Kidney (tissue), 14 donors: ENCODE results near the gene LGR6. TPM values are rescaled to one million over a fixed set of nuclear protein-coding genes. Genes with fewer than 3 reads are reported as not detected.

Experiments used
- DNase-seq, 5 donors: peaks; one replicate each; pipeline ENCODE4 v3.0.0-alpha.2; 2013 to 2020
- FAIRE-seq: peaks from 2 replicates; lab custom pipeline; 2012; peaks lifted over from hg19 to GRCh38; lab: Jason Lieb, UNC
- H3K27ac ChIP-seq, 2 donors: one replicate each; pipeline ENCODE4 v1.7.0; 2013; ENCODE audit warnings: low read depth in 2 of 2, low read length in 2 of 2, inconsistent platforms in 1 of 2
- H3K27me3 ChIP-seq: one replicate; pipeline ENCODE4 v1.7.1; 2013; ENCODE audit warnings: low read length, inconsistent platforms; ENCODE audit not compliant: control insufficient read depth, insufficient read depth
- H3K36me3 ChIP-seq, 3 donors: one replicate each; pipeline versions ENCODE4 v1.7.0 to v1.7.1; 2013; ENCODE audit warnings: low read length in 3 of 3, control low read depth in 1 of 3, inconsistent platforms in 1 of 3; ENCODE audit not compliant: insufficient read depth in 3 of 3, control insufficient read depth in 2 of 3
- H3K4me1 ChIP-seq, 3 donors: one replicate each; pipeline versions ENCODE4 v1.7.0 to v1.7.1; 2013; ENCODE audit warnings: low read length in 3 of 3, inconsistent platforms in 1 of 3, low read depth in 1 of 3; ENCODE audit not compliant: control insufficient read depth in 2 of 3, insufficient read depth in 2 of 3
- H3K4me3 ChIP-seq, 3 donors: one replicate each; pipeline versions ENCODE4 v1.7.0 to v1.8.1; 2013; ENCODE audit warnings: low read length in 3 of 3, control low read depth in 1 of 3, inconsistent platforms in 1 of 3
- H3K9ac ChIP-seq, 3 donors: one replicate each; pipeline versions ENCODE4 v1.7.0 to v1.7.1; 2013; ENCODE audit warnings: low read length in 3 of 3, control low read depth in 1 of 3, inconsistent platforms in 1 of 3
- H3K9me3 ChIP-seq, 3 donors: one replicate each; pipeline versions ENCODE4 v1.7.0 to v1.7.1; 2013; ENCODE audit warnings: low read length in 3 of 3, control low read depth in 1 of 3, inconsistent platforms in 1 of 3; ENCODE audit not compliant: control insufficient read depth in 2 of 3, insufficient read depth in 1 of 3
- CTCF ChIP-seq: IDR thresholded peaks from 3 replicates; pipeline ENCODE4 v1.5.1; 2012; ENCODE audit warnings: mild to moderate bottlenecking, moderate library complexity, borderline replicate concordance; ENCODE audit not compliant: insufficient read depth; ENCODE audit errors: extremely low read depth
- intact Hi-C: fragments of 100-400 bp; cut with DNase I; formaldehyde crosslinking; loops from one replicate; pipeline ENCODE4 v1.11.1; 2022
- polyA plus RNA-seq: library from polyadenylated mRNA; stranded (reverse); fragments of 350-450 nt; fragmentation: Illumina TruSeq; extraction: RNeasy Lipid Tissue Mini Kit (QIAGEN cat#74804); gene quantifications from one replicate; pipeline ENCODE4 v1.2.3, GENCODE V29; 2014; ENCODE audit warnings: low read depth, low replicate concordance; ENCODE audit not compliant: insufficient read depth
- total RNA-seq: library from RNA; stranded (reverse); fragmentation: NEBNext Ultra II Directional; extraction: Animal tissue kit (Norgen Biotek cat#: 25700); gene quantifications from one replicate; pipeline ENCODE4 v1.2.1, GENCODE V29; 2021
- donor health status: control.
- donor health status: control.
- donor health status: control.
- donor health status: control.
- donor health status: control.
- donor health status: DM: yes; HTN: yes; CAD: no.
- donor health status: Normal renal cell carcinoma (clear cell type).

The LGR6 gene
- total and polyA plus RNA-seq, 2 donors from 2014 or later, result 1.8 to 4.1 TPM

GRCh38 chr1:202186327-202186726 lies 7.3 kb upstream of the LGR6 start:
- intact Hi-C loops, result loop anchor here (10.0 kb wide), 1 partner anchor 528 kb away; the partner anchor contains the start of gene SYT2
- no peaks in the 10 kb centered on the region for H3K36me3 ChIP-seq
- no peaks in the 10 kb centered on the region for H3K27me3 ChIP-seq
- FAIRE-seq (no peak), DNase-seq (peak in 1 of 5 donors; percentile 61)
- no peak overlapping the region for H3K27ac ChIP-seq
- H3K9me3 ChIP-seq, result no peaks in the 10 kb centered on the region
- no peak for TF ChIP-seq CTCF
- no peaks in the 10 kb centered on the region for H3K4me1 ChIP-seq
- H3K4me3 ChIP-seq, result no peak overlapping the region
- H3K9ac ChIP-seq, result no peak overlapping the region

DNA sequence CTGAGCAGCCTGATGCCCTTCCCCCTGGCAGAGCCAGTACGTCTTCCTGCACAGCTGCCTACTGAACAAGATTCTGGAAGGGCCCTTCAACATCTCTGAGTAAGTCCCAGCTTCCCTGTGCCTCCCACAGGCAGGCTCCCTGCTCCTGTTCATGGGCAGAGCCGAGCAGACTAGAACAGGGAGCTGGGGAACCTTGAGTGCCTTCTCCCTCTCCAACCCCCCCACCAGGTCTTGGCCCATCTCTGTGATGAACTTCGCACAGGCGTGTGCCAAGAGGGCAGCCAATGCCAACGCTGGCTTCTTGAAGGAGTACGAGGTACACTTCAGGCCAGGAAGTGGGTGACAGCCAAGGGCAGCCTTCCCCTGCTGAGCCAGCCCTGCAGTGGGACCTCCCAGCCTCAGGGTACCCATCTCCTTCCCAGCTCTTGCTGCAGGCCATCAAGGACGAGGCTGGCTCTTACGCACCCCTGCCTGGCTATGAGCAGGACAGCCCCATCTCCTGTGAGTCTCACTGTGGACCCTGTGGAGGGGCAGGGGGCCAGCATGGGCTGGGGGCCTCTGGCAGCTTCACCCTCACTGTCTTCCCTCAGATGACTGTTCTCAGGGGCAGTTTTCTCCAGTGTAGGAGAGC lies 6.4 kb upstream of the LGR6 start:
- no peaks in the 10 kb centered on the region for H3K36me3 ChIP-seq
- intact Hi-C loops, result loop anchor here (10.0 kb wide), 1 partner anchor 528 kb away; the partner anchor contains the start of gene SYT2
- no peak for FAIRE-seq
- TF ChIP-seq CTCF, result no peak
- no peak overlapping the region for H3K4me3 ChIP-seq
- no peaks in the 10 kb centered on the region for H3K4me1 ChIP-seq
- H3K9ac ChIP-seq, result no peak overlapping the region
- no peak overlapping the region for H3K27ac ChIP-seq
- no peaks in the 10 kb centered on the region for H3K9me3 ChIP-seq
- peak in 1 of 5 donors; percentile 63 for DNase-seq
- no peaks in the 10 kb centered on the region for H3K27me3 ChIP-seq

- Histone ChIP-seq H3K4me1 (no peaks in the 10 kb centered on the region), H3K27ac (no peak overlapping the region), H3K36me3 (no peaks in the 10 kb centered on the region), H3K9ac (no peak overlapping the region), H3K4me3 (no peak overlapping the region), H3K9me3 (no peaks in the 10 kb centered on the region), H3K27me3 (no peaks in the 10 kb centered on the region)
- intact Hi-C loops, result loop anchor here (10.0 kb wide), 1 partner anchor 527 kb away; the partner anchor contains the start of gene SYT2
- FAIRE-seq (no peak), DNase-seq (no peak)
- no peak for TF ChIP-seq CTCF
Measured at GRCh38 chr1:202187697-202188407, 5.7 kb upstream of the LGR6 start.
